GM19372 (cell line): ENCODE measurements around the gene H6PD.

ENCODE experiments used
- ATAC-seq: cut with Tn5 transposase; IDR thresholded peaks from one replicate; pipeline ENCODE4 v1.9.1; 2021; ENCODE audit warnings: mild to moderate bottlenecking, low read depth, moderate library complexity; ENCODE audit not compliant: unreplicated experiment

H6PD gene, protein sequence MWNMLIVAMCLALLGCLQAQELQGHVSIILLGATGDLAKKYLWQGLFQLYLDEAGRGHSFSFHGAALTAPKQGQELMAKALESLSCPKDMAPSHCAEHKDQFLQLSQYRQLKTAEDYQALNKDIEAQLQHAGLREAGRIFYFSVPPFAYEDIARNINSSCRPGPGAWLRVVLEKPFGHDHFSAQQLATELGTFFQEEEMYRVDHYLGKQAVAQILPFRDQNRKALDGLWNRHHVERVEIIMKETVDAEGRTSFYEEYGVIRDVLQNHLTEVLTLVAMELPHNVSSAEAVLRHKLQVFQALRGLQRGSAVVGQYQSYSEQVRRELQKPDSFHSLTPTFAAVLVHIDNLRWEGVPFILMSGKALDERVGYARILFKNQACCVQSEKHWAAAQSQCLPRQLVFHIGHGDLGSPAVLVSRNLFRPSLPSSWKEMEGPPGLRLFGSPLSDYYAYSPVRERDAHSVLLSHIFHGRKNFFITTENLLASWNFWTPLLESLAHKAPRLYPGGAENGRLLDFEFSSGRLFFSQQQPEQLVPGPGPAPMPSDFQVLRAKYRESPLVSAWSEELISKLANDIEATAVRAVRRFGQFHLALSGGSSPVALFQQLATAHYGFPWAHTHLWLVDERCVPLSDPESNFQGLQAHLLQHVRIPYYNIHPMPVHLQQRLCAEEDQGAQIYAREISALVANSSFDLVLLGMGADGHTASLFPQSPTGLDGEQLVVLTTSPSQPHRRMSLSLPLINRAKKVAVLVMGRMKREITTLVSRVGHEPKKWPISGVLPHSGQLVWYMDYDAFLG

GRCh38 chr1:9234223-9235095, at the start of gene H6PD:
H6PD (plus strand) TSS chr1:9234774; CDS start chr1:9244935, 10,161 bp downstream.
- ATAC-seq = peak; percentile 71

GRCh38 chr1:9186082-9186859, 48.3 kb upstream of the H6PD start:
- ATAC-seq = no peak

DNA sequence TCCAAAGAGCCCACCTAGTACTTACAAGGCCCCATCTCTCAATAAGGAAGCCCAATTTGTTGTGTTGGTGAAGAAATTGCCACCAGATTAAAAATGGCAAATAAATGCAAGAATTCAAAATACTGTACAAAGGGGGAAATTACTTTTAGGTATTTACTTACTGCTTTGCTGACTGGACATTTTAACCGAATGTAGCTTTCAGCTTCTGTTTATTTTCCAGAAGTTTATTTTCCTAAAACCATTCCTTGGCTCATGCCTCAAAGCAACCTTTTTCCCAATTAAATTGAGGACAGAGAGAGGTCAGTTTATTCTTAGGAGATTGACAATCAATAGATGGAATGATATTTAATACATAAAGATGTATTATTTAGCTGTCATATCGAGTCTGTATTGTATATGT, 47.6 kb upstream of the H6PD start:
- no peak for ATAC-seq

DNA sequence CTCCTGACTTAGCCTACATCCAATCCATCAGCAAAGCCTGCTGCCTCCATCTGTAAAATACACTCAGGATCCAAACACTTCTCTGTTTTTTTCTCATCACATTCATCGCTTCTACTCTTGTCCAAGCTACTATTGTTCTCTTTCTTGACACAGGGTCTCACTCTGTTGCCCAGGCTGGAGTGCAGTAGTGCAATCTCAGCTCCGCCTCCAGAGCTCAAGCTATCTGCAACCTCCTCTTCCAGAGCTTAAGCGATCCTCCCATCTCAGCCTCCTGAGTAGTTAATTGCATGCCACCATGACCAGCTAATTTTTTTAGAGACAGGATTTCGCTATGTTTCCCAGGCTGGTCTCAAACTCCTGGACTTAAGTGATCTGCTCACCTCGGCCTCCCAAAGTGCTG, 44.3 kb upstream of the H6PD start:
- ATAC-seq = no peak

- no peak for ATAC-seq
Measured at GRCh38 chr1:9191231-9191630, 43.3 kb upstream of the H6PD start.

- ATAC-seq = no peak
Measured at GRCh38 chr1:9192578-9193232, 41.9 kb upstream of the H6PD start.

DNA sequence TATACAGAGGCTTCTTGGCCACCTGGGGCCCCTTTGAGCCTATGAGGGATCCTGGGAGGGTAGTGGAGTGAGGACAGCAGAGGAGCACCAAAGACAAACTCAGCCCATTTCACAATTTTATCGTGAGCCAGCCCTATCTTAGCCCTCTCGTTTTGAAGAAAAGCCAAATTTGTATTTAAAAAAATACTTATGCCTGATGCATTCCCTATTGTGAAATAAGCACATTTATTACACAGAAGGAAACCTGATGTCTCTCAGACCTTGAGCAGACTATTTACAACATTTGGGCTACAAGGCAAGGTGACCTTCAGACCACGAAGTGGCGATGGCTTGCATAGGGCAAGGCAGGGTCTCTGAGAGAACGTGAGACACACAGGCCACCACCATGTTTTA, 41.3 kb upstream of the H6PD start:
- no peak for ATAC-seq

- no peak for ATAC-seq
Measured at GRCh38 chr1:9194024-9194423, 40.5 kb upstream of the H6PD start.

- no peak for ATAC-seq
Measured at GRCh38 chr1:9195651-9196050, 38.9 kb upstream of the H6PD start.

- no peak for ATAC-seq
Measured at GRCh38 chr1:9196129-9197040, 38.2 kb upstream of the H6PD start.

DNA sequence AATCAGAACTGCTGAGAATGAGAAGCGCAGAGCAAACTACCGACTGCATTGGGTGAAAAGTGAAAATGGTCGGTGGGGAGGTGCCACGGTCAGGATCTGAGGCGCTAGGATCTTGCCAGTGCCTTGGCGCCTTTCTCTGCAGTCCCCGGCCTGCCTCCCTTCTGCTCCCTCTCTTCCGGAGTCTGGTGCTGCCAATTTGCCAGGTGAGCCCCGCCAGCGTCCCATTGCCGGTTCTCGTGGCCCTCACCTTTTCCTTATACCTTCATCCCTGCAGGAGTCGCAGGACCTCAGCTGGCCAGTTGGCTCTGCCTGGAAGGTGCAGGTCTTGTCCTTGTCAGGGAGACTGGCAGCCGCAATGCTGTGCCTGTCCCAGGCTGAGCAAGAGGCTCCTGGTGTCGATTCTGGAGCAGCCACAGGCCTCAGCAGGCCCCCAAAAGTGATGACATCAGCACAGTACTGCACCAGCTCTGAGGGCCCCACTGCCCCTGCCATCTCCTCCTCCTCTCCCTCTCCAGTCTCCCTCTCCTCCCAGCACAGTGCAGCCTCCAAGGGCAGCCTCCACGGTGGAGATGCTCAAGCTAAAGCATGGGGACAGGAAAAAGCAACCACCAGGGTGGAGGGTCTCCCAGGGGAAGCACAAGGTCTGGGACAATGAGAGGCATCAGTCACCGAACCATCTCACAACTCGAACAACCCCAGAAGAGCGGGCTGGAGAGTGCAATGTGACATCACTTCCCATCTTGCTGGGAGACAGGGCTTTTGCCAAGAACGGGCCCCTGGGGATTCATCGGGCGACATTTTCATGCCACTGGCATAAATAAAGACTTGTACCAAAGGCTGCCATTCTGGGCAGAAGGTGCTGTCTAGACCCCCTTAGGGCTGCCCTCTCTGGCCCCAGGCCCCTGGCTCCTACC, 37.1 kb upstream of the H6PD start:
- no peak for ATAC-seq

- ATAC-seq = no peak
Measured at GRCh38 chr1:9198538-9199361, 35.8 kb upstream of the H6PD start.

- ATAC-seq = no peak
Measured at GRCh38 chr1:9200441-9200840, 34.1 kb upstream of the H6PD start.

DNA sequence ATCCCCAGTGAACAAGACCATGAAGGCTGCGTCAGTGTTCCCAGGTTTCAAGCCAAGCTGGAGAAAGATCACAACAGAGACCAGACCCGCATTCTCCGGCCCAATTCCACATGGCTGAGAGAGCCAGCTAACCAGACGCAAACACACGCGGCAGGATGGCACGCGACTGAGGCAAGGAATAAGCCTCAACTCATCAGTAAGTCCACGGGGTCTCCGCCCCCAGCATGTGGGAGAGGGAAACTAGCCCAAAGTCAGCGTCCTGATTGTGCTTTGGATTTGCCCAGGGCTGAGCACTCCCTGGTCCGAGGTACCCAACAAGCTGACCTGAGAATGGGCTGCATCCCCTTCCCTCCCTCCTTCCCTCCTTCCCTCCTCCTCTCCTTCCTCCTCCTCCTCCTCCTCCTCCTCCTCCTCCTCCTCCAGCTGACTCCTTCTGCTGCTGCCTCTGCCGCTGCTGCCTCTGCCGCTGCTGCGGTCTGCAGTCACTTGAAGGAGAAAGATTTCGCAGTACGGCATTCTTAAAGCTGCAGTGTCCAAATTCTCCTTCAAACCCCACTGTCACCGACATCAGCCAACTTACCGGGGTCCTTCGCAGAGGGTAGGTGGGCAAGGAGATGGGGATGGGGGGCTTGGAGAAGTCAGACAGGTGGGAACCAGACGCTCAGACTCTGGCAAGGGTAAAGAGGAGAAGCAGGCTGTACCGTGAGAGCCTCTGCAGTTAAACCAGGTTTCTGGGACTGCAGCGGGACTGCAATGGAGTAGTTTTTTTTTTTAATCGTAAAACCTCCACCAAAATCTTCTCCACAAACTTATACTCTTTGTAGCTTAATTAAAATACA, 33.0 kb upstream of the H6PD start:
- ATAC-seq = no peak

DNA sequence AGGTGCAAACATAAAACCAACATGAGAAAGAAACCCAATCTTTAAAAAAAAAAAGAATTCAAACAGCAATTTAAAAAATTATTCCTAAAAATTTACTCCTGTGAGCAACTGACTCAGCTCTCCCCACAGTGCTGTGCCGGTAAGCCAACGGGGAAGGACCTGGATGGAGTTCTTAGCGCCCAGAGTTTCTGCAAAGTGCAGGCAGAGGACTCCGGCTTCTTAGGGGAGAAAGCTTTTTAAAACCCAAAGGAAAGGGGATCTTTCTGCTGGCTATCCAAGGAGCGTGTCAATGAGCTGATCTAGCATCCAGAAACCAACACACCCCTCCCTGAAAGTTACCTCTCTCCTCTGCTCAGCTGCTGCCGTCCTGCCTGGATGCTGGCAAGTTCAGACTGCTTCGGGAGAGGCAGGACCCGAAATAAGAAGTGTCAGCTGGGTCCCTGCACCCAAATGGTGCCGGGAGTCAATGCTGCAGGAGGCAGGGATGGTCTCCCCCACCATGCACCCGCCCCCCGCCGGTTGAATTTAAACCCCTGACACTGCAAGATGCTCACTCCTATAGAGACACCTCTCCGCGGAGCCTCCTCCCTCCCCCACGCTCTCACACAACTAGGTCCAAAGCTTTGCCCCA, 32.2 kb upstream of the H6PD start:
- ATAC-seq = no peak
